CD1c-positive myeloid dendritic cell (primary cell): ENCODE data around the gene HMGB2.

ENCODE experiments used
- DNase-seq: peaks from one replicate; pipeline ENCODE4 v3.0.0-alpha.2; 2016; ENCODE audit errors: extremely low spot score

The HMGB2 gene

GRCh38 chr4:173334891-173335752 lies 964 bp upstream of the HMGB2 start:
- DNase-seq, result peak; percentile 66

- DNase-seq, result peak; percentile 74
Measured at GRCh38 chr4:173333658-173334084, 487 bp downstream of the HMGB2 start.

GRCh38 chr4:173332963-173333657 lies 1.0 kb downstream of the HMGB2 start:
- DNase-seq, result peak; percentile 26

GRCh38 chr4:173332021-173332487 lies 2.1 kb downstream of the HMGB2 start:
- peak; percentile 48 for DNase-seq

GRCh38 chr4:173330590-173330989 lies 3.6 kb downstream of the HMGB2 start:
- DNase-seq, result no peak

- DNase-seq, result no peak
Measured at GRCh38 chr4:173328236-173328901, 5.8 kb downstream of the HMGB2 start.

- no peak for DNase-seq
Measured at GRCh38 chr4:173325007-173325736, 9.0 kb downstream of the HMGB2 start.

- peak; percentile 68 for DNase-seq
Measured at GRCh38 chr4:173319696-173320095, 14.5 kb downstream of the HMGB2 start.

GRCh38 chr4:173318648-173319211 lies 15.4 kb downstream of the HMGB2 start:
- DNase-seq, result peak; percentile 69

GRCh38 chr4:173318240-173318639 lies 15.9 kb downstream of the HMGB2 start:
- no peak for DNase-seq

GRCh38 chr4:173317004-173317403 lies 17.2 kb downstream of the HMGB2 start:
- no peak for DNase-seq

- DNase-seq, result no peak
Measured at GRCh38 chr4:173316060-173316459, 18.1 kb downstream of the HMGB2 start.

- no peak for DNase-seq
Measured at GRCh38 chr4:173314715-173315114, 19.4 kb downstream of the HMGB2 start.

- no peak for DNase-seq
Measured at GRCh38 chr4:173311368-173311767, 22.8 kb downstream of the HMGB2 start.

- DNase-seq, result no peak
Measured at GRCh38 chr4:173307778-173308177, 26.4 kb downstream of the HMGB2 start.

- peak; percentile 63 for DNase-seq
Measured at GRCh38 chr4:173301518-173302201, 32.5 kb downstream of the HMGB2 start.

- DNase-seq, result no peak
Measured at GRCh38 chr4:173294444-173294843, 39.7 kb downstream of the HMGB2 start.

GRCh38 chr4:173293663-173294062 lies 40.5 kb downstream of the HMGB2 start:
- no peak for DNase-seq

- no peak for DNase-seq
Measured at GRCh38 chr4:173291899-173292298, 42.3 kb downstream of the HMGB2 start.

- DNase-seq, result no peak
Measured at GRCh38 chr4:173289353-173289727, 44.8 kb downstream of the HMGB2 start.
